Right cardiac atrium (tissue), 5 donors: ENCODE measurements around the gene CCDC59. TPM values are rescaled to one million over a fixed set of nuclear protein-coding genes. Genes with fewer than 3 reads are reported as not detected.

Source experiments
- ATAC-seq, 2 donors: fragments of 200-7000 bp; cut with Tn5 transposase; one replicate each; pipeline versions ENCODE4 v1.8.0 to v1.9.1; 2020; ENCODE audit warnings: moderate library complexity in 2 of 2, mild to moderate bottlenecking in 1 of 2
- DNase-seq, 3 donors: peaks; one replicate each; pipeline ENCODE4 v3.0.0-alpha.2; 2020
- H3K27ac ChIP-seq: one replicate; pipeline ENCODE4 v1.5.1; 2013; ENCODE audit warnings: mild to moderate bottlenecking, low read length, control low read depth, moderate library complexity
- H3K27me3 ChIP-seq: one replicate; pipeline ENCODE4 v1.6.1; 2013; ENCODE audit not compliant: control insufficient read depth, insufficient read depth
- H3K4me1 ChIP-seq: one replicate; pipeline ENCODE4 v1.6.1; 2013; ENCODE audit warnings: low read length; ENCODE audit not compliant: control insufficient read depth, insufficient read depth
- H3K4me3 ChIP-seq: one replicate; pipeline ENCODE4 v1.5.1; 2013; ENCODE audit warnings: low read length, control low read depth
- H3K9me3 ChIP-seq: one replicate; pipeline ENCODE4 v1.6.1; 2013; ENCODE audit warnings: low read length; ENCODE audit not compliant: control insufficient read depth
- WGBS: extraction: QIAGEN DNeasy Blood & Tissue Kit; methylation state at CpG from one replicate; pipeline ENCODE4 v1.1.7; 2013; 5-methylcytosine and 5-hydroxymethylcytosine counted together
- intact Hi-C, 4 donors: fragments of 100-400 bp; cut with DNase I; formaldehyde crosslinking; loops; one replicate each; pipeline versions ENCODE4 v1.11.0 to v1.14.0; 2022 to 2023
- long read RNA-seq, 4 donors: library from polyadenylated mRNA; unstranded; transcript quantifications; one replicate each; pipeline ENCODE4 v2.0.0, GENCODE V29; 2020 to 2021
- polyA plus RNA-seq: library from polyadenylated mRNA; stranded (reverse); fragments of 200-250 nt; gene quantifications from one replicate; pipeline ENCODE4 v1.2.3, GENCODE V29; 2013
- total RNA-seq, 4 donors: library from RNA; stranded (reverse); fragmentation: NEBNext Ultra II Directional; extraction: Animal tissue kit (Norgen Biotek cat#: 25700); gene quantifications; one replicate each; pipeline ENCODE4 v1.2.1, GENCODE V29; 2021
- donor health status: healthy with polysubstance abuse.
- donor health status: DM: no; HTN: yes; CAD: no.
- donor health status: DM: no; HTN: no; CAD: no.
- donor health status: DM: no; HTN: yes; CAD: no; lungs with severe emphysema.
- donor health status: DM: yes; HTN: yes; CAD: no.

Gene CCDC59, protein sequence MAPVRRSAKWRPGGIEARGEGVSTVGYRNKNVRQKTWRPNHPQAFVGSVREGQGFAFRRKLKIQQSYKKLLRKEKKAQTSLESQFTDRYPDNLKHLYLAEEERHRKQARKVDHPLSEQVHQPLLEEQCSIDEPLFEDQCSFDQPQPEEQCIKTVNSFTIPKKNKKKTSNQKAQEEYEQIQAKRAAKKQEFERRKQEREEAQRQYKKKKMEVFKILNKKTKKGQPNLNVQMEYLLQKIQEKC
- 10 to 100 TPM; 24.2 to 34.1 (median 29.8) TPM for total RNA-seq
- 45.1 TPM for polyA plus RNA-seq
- long read RNA-seq, donor 1, transcript CCDC59-201 (4 exons, 1,983 nt), result major isoform, 6 of 14 reads
- long read RNA-seq, donor 1, partial matches to known transcripts, result 2 of 14 reads
- long read RNA-seq, donor 1, other reads (novel, unspliced or antisense), result 1 of 14 reads
- long read RNA-seq, donor 2, partial matches to known transcripts, result 0 of 7 reads
- long read RNA-seq, donor 2, other reads (novel, unspliced or antisense), result 1 of 7 reads
- long read RNA-seq, donor 3, partial matches to known transcripts, result 1 of 12 reads
- long read RNA-seq, donor 3, other reads (novel, unspliced or antisense), result 1 of 12 reads
- long read RNA-seq, donor 4, transcript CCDC59-201 (4 exons, 1,983 nt), result major isoform, 8 of 9 reads
- long read RNA-seq, donor 4, partial matches to known transcripts, result 0 of 9 reads
- long read RNA-seq, donor 4, other reads (novel, unspliced or antisense), result 0 of 9 reads

DNA sequence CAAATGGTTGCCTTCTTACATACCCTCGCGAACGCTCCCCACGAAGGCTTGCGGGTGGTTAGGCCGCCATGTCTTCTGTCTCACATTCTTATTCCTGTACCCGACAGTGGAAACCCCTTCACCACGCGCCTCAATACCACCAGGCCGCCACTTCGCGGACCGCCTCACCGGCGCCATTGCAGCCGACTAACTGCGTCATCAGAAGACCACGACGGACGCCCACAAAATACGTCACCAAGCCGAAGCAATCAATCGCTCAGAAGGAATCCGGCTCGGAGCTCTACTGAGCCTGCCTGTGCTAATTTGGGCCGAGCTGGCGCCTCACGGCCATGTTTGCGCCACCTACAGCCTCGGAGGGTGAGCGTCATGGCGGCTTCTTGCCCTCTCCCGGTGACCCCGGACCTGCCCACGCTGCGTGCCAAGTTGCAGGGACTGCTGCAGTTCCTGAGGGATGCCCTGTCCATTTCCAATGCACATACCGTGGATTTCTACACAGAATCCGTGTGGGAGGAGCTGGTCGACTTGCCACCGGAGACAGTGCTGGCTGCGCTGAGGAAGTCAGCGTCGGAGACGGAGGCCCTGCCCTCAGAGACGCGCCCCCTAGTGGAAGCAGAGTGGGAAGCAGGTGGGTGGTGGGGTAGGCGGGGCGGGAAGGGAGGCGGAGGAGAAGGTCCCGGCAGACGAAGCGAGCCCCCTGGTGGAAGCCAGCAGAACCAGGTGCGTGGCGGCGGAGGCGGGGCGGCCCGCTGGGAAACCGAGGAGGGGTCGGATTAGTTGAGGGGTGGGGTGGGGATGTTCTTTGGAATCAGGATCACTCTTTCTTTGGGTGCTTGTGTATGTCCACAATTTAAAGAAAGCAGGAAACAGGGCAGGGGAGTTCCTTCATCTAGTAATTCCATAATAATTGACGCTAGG is at the start of gene CCDC59, which contains the start of gene METTL25:
TSS of gene CCDC59 (minus strand) at position 188 of the 915 bp plus-strand sequence. CDS start at position 177, 11 bp downstream.
TSS of gene METTL25 (plus strand) at position 330 of the 915 bp plus-strand sequence. CDS start at position 367, 37 bp downstream.
- intact Hi-C loops, result no loop called here
- Histone ChIP-seq H3K9me3 (no peaks in the 10 kb centered on the region), H3K4me1 (peaks cover 2% of the 10 kb centered on the region), H3K27me3 (no peaks in the 10 kb centered on the region), H3K4me3 (peak within 1 kb of the TSS; percentile 92), H3K27ac (peak within 1 kb of the TSS; percentile 97)
- ATAC-seq, result peak; percentile 98 to 99
- peak; percentile 97 to 98 (median 98) for DNase-seq
- WGBS, result under 1% methylated on average over 61 of the region's 61 CpGs

- DNase-seq, result no peak
- Histone ChIP-seq H3K9me3 (no peaks in the 10 kb centered on the region), H3K27ac (no peak overlapping the region), H3K4me1 (no peaks in the 10 kb centered on the region), H3K4me3 (no peak overlapping the region), H3K27me3 (no peaks in the 10 kb centered on the region)
- intact Hi-C loops, result no loop called here
- peak; percentile 72 to 89 for ATAC-seq
- WGBS, result 38% methylated on average over 5 of the region's 5 CpGs
These were observed 49.3 kb upstream of the CCDC59 start for GRCh38 chr12:82407481-82407880.

DNA sequence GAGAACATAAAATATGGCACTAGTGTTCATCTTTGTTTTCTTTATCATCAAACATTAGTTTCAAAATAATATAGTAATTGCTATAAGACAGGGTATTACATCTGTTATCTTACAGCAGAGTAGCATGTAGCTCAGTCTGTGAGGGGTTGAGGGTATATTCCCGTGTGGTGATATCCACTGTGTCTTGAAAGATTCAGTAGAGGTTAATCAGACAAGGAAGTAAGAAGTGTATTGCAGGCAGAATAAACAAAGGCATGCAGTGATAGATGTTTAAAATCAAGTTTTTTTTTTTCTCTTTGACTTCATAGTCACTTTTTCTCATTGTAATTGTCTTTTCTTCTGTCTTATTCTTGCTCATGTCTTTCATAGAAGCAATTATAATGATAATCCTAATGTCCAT is 48.5 kb upstream of the CCDC59 start:
- Histone ChIP-seq H3K27me3 (no peaks in the 10 kb centered on the region), H3K4me1 (no peaks in the 10 kb centered on the region), H3K4me3 (no peak overlapping the region), H3K9me3 (no peaks in the 10 kb centered on the region), H3K27ac (no peak overlapping the region)
- ATAC-seq (no peak), DNase-seq (no peak)
- intact Hi-C loops, result no loop called here
- 62% methylated on average over 1 of the region's 1 CpG for WGBS

- ATAC-seq, result no peak
- Histone ChIP-seq H3K27me3 (no peaks in the 10 kb centered on the region), H3K9me3 (no peaks in the 10 kb centered on the region), H3K4me1 (no peaks in the 10 kb centered on the region), H3K27ac (no peak overlapping the region), H3K4me3 (no peak overlapping the region)
- DNase-seq, result no peak
- WGBS, result 74% methylated on average over 2 of the region's 2 CpGs
- intact Hi-C loops, result no loop called here
These were observed 42.6 kb upstream of the CCDC59 start for GRCh38 chr12:82400819-82401218.

- no peak overlapping the region for H3K27ac ChIP-seq
- H3K4me3 ChIP-seq, result no peak overlapping the region
- no peaks in the 10 kb centered on the region for H3K4me1 ChIP-seq
- intact Hi-C loops, result no loop called here
- ATAC-seq, result no peak
- no peaks in the 10 kb centered on the region for H3K9me3 ChIP-seq
- DNase-seq, result no peak
- H3K27me3 ChIP-seq, result no peaks in the 10 kb centered on the region
These were observed 40.7 kb upstream of the CCDC59 start for GRCh38 chr12:82398879-82399278.

GRCh38 chr12:82383930-82384552 is 25.9 kb upstream of the CCDC59 start:
- Histone ChIP-seq H3K9me3 (no peaks in the 10 kb centered on the region), H3K27ac (no peak overlapping the region), H3K4me3 (no peak overlapping the region), H3K4me1 (no peaks in the 10 kb centered on the region), H3K27me3 (no peaks in the 10 kb centered on the region)
- DNase-seq, result no peak
- ATAC-seq, result peak in 1 of 2 donors; percentile 47
- intact Hi-C loops, result no loop called here
- WGBS, result 59% methylated on average over 2 of the region's 2 CpGs

DNA sequence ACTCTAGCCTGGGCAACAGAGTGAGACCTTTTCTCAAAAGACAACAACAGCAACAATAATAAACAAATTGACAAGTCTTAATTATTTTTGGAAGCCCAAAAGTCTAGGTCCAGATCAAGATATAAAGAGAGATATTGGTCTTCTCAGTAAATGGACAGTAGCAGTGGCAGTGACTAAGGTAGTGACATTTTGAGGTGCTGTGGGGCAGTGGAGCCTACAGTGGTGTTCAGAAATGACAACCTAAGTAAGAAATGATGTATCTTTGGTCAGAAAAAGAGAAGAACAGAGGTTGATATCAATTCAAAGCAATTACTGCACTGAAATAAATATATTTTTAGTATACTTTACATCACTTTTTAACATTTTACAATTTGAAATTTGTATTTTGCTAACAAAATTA is 20.8 kb upstream of the CCDC59 start:
- Histone ChIP-seq H3K4me1 (no peaks in the 10 kb centered on the region), H3K9me3 (no peaks in the 10 kb centered on the region), H3K27me3 (no peaks in the 10 kb centered on the region), H3K4me3 (no peak overlapping the region), H3K27ac (no peak overlapping the region)
- ATAC-seq (no peak), DNase-seq (no peak)
- intact Hi-C loops, result no loop called here

GRCh38 chr12:82375201-82375600 is 17.0 kb upstream of the CCDC59 start:
- H3K4me3 ChIP-seq, result no peak overlapping the region
- no peak overlapping the region for H3K27ac ChIP-seq
- ATAC-seq (no peak), DNase-seq (no peak)
- intact Hi-C loops, result no loop called here
- WGBS, result 95% methylated on average over 2 of the region's 2 CpGs
- no peaks in the 10 kb centered on the region for H3K27me3 ChIP-seq
- no peaks in the 10 kb centered on the region for H3K9me3 ChIP-seq
- H3K4me1 ChIP-seq, result no peaks in the 10 kb centered on the region

GRCh38 chr12:82366197-82366596 is 8.0 kb upstream of the CCDC59 start:
- ATAC-seq (no peak), DNase-seq (no peak)
- Histone ChIP-seq H3K27ac (no peak overlapping the region), H3K4me3 (no peak overlapping the region), H3K9me3 (no peaks in the 10 kb centered on the region), H3K4me1 (peaks cover 6% of the 10 kb centered on the region), H3K27me3 (no peaks in the 10 kb centered on the region)
- 71% methylated on average over 1 of the region's 1 CpG for WGBS
- intact Hi-C loops, result no loop called here

DNA sequence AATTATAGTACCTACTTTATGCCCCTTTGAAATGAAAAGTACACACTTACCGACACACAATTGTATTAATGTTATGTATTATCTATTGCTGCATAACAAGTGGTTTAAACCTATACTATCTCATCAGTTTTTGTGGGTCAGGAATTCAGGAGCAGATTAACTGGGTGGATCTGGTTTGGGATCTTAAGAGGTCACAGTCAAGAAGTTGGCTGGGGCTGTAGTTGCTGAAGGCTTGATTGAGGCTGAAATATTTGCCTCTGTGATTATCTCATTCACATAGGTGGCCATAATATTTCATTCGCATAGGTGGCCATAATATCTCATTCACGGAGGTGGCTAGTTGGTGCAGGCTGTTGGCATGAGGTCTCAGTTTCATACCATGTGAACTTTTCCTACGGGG is 5.8 kb upstream of the CCDC59 start:
- H3K27ac ChIP-seq, result peak overlapping the region; percentile 13
- no peaks in the 10 kb centered on the region for H3K9me3 ChIP-seq
- intact Hi-C loops, result no loop called here
- DNase-seq (no peak), ATAC-seq (peak in 1 of 2 donors; percentile 28)
- H3K27me3 ChIP-seq, result no peaks in the 10 kb centered on the region
- 75% methylated on average over 4 of the region's 4 CpGs for WGBS
- peaks cover 6% of the 10 kb centered on the region for H3K4me1 ChIP-seq
- H3K4me3 ChIP-seq, result no peak overlapping the region
